Measurements from ENCODE around the gene TPX2. TPM values are rescaled to one million over a fixed set of nuclear protein-coding genes. Genes with fewer than 3 reads are reported as not detected.

Gene TPX2, protein sequence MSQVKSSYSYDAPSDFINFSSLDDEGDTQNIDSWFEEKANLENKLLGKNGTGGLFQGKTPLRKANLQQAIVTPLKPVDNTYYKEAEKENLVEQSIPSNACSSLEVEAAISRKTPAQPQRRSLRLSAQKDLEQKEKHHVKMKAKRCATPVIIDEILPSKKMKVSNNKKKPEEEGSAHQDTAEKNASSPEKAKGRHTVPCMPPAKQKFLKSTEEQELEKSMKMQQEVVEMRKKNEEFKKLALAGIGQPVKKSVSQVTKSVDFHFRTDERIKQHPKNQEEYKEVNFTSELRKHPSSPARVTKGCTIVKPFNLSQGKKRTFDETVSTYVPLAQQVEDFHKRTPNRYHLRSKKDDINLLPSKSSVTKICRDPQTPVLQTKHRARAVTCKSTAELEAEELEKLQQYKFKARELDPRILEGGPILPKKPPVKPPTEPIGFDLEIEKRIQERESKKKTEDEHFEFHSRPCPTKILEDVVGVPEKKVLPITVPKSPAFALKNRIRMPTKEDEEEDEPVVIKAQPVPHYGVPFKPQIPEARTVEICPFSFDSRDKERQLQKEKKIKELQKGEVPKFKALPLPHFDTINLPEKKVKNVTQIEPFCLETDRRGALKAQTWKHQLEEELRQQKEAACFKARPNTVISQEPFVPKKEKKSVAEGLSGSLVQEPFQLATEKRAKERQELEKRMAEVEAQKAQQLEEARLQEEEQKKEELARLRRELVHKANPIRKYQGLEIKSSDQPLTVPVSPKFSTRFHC
- total RNA-seq (2014; rRNA removed; shearing (Covaris generic)), result 224 and 245 TPM in 2 replicates

DNA sequence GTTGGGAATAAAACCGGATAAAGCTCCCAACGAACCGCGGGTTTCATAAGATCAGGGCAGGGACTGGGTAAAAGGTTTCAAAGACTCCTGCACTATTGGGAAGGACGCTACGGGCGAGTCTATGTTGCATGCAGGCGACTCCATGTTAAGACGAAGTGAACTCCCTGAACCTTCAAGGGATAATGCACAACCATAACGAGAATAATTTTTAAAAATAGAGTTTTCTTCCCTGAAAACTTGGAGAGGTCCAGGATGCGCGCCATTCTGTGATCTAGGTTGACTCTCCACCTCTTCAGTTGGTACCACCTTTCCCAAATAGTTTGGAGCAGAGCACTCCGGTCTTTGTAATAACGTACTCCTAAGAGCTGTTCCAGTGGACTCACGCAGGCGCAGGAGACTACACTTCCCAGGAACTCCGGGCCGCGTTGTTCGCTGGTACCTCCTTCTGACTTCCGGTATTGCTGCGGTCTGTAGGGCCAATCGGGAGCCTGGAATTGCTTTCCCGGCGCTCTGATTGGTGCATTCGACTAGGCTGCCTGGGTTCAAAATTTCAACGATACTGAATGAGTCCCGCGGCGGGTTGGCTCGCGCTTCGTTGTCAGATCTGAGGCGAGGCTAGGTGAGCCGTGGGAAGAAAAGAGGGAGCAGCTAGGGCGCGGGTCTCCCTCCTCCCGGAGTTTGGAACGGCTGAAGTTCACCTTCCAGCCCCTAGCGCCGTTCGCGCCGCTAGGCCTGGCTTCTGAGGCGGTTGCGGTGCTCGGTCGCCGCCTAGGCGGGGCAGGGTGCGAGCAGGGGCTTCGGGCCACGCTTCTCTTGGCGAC lies at the start of gene TPX2:
Gene TPX2, plus strand, starts transcription at position 562 of the 821 bp plus-strand sequence. CDS start 18,187 bp downstream, outside the sequence.
- DNase-seq (ENCODE audit: low spot score), result peak; percentile 99

DNA sequence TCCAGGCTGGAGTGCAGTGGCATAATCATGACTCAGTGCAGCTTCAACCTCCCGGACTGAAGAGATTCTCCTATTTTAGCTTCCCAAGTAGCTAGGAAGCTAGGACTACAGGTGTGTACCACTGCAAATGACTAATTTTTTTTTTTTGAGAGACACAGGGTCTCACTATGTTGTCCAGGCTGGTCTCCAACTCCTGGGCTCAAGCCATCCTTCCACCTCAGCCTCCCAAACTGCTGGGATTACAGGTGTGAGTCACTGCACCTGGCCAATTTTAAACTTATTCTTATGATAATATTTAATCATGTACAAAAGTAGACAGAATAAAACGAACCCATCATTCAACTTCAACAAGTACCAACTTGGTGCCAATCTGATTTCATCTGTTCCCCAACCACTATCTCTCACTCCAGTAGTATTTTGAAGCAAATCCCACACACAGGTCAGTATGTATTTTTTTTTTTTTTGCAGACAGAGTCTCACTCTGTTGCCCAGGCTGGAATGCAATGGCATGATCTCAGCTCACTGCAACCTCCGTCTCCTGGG lies 48.9 kb upstream of the TPX2 start:
- no peak for DNase-seq (ENCODE audit: low spot score)

DNA sequence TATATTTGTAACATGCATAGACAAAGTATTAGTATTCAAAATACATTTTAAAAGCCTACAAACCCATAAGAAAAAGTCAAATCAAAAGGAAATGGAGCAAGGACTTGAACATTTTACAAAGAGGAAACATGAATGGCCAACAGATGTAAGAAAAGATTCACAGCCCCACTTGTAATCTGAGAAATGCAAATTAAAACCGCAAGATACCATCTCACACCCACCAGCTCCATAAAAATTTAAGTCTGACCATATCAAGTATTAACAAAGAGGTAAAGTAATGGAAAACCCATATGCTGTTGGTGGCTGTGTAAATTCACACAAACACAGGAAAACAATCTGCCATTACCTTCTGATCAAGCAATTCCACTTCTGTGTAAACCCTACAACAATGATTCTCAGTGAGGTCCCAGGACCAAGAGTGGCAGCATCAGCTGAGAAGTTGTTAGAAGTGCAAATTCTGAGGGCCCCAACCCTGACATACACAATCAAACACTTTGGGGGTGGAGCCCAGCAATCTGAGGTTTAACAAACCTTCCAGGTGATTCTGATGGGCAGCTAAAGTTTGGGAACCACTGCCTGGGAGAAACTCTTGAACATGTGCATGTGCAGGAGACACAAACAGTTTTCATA lies 47.3 kb upstream of the TPX2 start:
- DNase-seq (ENCODE audit: low spot score), result peak; percentile 57

DNA sequence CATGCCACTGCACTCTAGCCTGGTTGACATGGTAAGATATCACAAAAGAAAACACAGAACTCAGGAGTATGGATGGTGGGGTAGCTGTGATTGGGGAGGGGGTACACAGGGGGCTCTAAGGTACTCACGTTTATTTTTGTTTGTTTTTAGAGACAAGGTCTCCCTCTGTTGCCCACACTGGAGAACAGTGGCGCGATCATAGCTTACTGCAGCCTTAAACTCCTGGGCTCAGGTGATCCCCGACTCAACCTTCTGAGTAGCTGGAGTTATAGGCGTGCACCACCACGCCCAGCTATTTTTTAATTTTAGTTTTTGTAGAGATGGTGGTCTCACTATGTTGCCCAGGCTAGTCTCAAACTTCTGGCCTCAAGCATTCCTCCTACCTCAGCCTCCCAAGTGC lies 45.7 kb upstream of the TPX2 start:
- DNase-seq (ENCODE audit: low spot score), result no peak

DNA sequence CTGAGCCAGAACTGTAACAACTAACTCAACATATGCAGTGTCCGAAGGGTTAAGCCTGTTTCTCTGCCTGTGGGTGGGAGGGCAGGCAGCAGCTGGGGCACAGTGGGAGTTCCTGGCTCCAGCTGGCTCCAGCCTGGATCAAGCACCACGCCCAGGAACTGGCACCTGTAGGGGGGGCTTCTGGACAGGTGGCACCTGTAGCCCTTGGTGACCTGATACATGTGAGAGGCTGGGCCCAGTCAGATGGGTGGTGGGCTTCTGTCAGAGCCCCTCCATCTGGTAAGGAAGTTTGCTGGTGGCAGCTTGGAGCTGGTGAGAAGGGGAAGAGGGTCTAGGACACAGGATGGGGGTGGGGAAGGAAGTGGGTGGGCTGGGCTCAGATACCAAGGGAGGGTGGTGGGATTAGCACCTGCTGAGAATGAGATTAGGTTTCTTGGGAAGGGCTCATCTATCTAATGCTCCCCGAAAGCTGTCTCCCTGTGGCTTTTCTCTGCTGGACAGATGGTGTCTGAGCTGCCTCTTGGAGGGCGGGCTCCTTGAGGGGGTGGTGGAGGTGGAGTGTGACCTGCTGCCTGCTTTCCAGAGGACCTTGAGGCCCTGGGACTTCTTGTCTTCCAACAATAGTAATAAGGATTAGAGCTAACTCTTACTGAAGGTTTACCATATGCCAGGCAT lies 45.0 kb upstream of the TPX2 start:
- peak; percentile 59 for DNase-seq (ENCODE audit: low spot score)

DNA sequence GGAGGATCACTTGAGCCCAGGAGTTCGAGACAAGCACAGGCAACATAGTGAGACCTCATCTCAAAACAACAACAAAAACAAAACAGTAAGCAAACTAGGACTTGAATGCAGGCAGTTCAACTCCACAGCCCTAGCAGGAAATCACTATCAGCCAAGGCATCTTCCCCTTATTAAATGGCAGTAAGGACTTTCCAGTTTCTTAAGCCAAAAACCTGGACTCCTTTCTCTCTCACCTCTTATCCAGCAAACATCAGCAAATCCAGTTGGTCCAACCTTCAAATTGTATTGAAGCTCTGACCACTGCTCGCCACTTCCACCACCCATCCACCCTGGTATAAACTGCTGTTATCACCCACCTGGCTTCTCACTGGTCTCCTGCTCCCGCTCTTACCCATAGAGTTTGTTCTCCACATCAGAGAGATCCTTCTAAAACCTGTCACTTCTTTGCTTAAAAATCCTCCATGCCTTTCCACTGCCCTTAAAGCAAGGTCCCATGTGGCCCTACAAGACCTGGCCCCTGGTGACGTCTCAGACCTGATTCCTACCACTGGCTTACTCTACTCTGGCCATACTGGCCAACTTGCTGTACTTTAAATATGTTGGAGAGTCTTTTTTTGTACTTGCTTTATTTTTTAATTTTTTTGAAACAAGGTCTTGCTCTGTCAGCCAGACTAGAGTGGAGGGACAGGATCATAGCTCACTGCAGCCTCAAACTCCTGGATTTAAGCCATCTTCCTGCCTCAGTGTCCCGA lies 44.1 kb upstream of the TPX2 start:
- no peak for DNase-seq (ENCODE audit: low spot score)

DNA sequence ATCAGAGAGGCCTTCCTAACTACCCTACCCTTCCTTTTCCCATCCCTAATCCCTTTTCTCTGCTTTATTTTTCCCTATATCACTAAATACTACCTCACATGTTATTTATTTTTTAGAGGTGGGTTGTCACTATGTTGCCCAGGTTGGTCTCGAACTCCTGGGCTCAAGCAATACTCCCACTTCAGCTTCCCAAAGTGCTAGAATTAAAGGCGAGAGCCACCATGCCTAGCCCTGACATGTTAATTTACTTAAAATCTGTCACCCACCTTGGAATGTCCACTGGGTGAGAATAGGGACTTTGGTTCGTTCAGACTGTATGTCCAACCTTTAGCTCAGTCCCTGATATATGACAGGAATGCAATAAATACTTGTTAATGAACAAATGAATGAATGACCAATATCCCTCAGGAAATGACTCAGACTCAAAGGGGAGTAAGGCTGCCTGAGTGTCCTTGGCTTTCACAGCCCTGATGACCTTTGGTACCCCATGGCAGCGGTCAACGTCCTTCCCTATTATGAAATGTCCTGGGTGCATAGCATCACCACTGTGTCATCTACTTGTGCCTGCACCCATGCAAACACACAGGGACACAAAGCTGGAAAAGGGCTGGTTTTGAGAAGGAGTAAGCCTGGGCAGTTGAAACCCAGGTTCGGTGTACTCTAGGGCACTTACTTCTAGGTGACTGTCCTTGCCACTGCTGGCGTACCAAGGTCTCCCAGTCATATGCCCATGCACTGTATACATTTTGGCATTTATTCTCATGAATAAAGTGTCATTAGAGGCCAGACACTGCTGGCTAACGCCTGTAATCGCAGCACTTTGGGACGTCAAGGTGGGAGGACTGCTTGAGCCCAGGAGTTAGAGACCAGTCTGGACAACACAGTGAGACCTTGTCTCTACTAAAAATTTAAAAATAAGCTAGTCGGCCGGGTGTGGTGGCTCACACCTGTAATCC lies 43.0 kb upstream of the TPX2 start:
- peak; percentile 100 for DNase-seq (ENCODE audit: low spot score)

DNA sequence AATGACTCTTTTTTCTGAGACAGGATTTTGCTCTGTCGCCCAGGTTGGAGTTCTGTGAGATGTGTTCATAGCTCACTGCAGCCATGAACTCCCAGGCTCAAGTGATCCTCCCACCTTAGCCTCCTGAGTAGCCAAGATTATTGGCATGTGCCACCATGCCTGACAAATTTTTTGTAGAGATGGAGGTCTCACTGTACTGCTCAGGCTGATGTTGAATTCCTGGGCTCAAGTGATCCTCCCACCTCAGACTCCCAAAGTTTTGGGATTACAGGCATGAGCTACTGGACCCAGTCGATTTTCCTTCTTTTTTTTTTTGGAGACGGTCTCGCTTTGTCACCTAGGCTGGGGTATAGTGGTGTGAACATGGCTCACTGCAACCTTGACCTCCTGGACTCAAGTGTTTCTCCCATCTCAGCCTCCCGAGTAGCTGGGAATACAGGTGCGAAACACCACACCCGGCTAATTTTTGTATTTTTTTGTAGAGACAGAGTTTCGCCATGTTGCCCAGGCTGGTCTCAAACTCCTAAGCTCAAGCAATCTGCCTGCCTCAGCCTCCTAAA lies 40.8 kb upstream of the TPX2 start:
- DNase-seq (ENCODE audit: low spot score), result no peak

DNA sequence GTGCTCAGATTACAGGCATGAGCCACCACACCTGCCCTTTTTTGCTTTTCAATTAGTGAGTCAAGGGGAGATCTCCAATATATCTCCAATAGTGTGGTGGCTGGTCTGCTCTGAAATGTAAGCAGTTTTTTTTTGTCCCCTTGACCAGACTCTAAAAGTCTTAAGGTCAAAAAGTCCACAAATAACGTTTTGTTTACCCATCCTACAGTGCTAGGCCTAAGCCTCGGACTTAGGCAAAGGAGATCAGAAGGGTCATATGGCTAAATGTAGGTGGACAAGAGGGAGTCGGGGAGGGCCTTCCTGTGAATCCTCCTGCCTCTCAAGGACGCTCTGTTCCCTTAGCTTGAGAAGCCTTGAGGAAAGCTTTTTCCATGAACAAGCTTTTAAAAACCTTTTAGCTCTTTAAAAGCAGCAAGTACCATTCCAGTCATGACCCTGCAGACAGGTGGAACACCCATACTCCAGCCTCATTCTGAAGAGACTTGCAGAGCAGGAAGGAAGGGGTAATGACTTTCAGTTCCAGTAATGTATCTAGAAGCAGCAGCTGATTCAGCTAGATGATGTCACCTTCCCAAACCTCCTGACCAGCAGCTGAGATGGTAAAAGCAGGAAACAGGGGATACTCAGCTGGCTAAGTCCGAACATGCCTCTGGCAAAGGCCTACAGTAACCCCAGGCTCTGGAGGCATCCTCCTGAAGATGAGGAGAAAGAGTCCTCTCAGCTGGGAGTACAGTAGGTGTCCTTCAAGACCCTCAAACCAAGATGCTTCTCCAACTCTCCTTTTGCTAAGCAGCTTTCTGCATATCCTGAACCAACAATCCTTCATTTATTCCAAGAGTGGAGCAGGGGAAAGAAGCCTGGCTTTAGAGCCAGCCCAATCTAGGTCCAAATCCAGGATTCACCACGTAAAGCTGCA lies 40.0 kb upstream of the TPX2 start:
- DNase-seq (ENCODE audit: low spot score), result peak; percentile 99

DNA sequence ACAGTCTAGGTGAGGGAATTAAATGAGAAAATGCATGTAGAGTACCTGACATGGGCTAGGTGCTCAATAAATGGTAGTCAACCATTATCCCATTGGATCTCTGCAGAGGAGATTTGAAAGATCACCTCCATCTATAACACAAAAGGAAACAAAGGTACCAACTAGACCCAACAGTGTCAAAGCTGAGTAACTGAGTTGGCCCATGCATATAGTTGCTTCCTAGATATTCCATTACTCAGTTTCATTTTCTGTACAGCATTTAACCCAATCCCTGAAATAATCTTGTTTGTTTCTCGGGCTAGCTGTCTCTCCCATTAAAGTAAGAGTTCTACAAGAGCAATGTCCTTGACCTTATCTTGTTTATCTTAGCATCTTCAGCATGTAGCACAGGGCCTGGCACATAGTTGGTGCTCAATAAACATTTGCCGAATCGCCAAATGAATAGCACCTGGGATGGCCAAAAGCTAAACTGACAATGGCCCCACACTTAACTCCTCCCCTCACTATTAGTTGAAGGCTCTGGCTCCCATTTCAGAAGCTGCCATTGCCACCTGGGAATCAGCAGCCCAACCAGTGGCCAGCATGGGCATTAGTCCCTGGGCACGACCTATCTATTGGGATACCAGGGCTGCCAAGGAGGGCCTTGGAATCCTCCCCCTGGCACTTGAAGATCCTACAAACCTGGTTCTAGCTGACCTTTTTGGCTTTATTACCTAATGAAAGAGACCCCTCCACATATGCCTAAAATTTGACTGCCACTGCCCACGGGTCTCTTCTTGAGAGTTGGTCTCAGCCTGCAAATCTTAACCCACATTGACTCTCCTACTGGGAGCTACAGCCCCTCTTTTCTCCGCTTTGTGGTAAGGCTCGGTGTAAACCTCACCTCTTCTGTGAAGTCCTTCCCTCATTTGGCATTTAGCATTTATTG lies 39.0 kb upstream of the TPX2 start:
- no peak for DNase-seq (ENCODE audit: low spot score)

DNA sequence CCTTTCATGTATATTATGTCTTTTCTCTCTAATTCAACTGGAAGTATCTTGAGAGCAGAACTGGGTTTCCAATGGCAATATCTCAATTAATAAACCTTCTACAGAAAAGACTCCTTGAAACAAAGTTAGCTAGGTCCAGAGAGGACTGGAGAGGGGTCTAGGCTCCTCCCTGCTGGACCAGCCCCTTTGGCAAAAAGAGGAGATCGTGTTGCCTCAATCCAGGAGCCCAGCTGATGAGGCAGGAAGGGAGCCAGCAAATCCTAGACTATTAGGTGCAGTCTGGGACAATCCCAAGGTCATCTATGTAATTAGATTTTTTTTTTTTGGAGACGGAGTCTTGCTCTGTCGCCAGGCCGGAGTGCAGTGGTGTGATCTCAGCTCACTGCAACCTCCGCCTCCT lies 38.3 kb upstream of the TPX2 start:
- DNase-seq (ENCODE audit: low spot score), result no peak

DNA sequence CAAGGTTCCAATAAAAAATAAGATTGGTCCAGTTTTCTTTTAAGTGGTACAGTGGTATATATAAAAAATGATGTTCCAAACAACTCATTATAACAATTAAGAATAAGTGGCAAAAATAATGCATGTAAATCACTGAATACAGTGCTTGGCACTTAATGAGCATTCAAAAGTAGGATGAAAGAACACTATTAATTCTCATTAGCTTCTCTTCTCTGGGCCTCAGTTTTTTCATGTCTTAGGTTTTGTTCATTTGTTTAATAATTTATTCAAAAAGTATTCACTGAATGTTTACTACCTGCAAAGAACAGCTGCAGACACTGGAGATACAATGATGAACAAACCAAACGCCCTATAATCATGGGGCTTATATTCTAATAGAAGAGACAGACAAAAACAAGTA lies 37.5 kb upstream of the TPX2 start:
- DNase-seq (ENCODE audit: low spot score), result no peak

DNA sequence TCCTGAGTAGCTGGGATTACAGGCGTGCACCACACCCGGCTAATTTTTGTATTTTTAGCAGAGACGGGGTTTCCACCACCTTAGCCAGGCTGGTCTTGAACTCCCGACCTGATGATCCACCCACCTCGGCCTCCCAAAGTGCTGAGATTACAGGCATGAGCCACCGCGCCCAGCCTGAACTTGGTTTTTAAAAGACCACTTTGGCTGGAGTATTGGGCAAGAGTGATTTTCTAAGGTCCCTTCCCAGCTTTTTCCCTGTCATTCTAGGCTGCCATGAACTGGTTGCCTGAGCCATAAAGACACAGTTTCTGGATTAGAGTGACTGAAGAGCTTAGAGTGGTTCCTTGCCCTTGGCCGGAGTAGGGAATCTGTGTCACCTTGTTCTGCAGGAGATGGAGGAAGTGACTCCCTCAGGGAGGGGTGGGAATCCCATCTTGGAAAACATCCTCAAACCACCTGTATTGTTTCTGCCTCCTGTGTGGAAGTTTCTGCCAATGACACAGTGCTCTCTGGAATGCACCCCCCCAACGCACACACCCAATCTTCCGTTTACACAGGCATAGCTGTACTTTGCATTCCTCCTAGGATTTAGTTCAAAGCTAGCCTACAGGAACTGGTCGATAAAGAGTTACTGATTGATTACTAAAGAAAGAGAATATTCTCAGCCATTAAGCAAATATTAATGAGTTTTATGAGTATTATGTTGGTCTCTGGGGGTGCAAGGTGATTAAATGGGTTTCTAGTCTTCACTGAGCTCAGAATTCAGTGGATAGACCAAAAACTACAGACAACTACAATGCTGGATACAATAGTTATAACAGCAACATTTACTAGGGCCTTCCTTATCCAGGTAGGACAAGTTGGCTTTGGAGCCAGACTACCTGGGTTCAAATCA lies 34.6 kb upstream of the TPX2 start:
- peak; percentile 98 for DNase-seq (ENCODE audit: low spot score)

DNA sequence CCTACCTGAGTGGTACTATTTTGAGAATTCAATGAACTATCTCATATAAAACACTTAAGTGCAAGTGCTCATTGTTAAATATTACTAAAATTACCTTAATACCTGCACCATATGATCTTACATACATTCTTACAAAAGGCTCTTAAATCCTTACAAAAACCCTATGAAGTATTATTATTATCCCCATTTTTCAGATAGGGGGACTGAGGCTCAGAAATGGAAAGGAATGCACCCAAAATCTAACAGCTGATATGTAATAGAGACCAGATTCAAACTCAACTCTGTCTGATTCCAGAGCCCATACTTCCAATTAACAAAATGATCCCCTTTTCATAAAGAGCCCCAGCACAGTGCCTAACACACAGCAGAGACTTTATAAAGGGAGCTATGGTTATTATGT lies 33.9 kb upstream of the TPX2 start:
- DNase-seq (ENCODE audit: low spot score), result no peak

Data from A172 (cell line).